HG02623 (cell line): ENCODE results near the gene HDAC9.

Experiments
- ATAC-seq: cut with Tn5 transposase; IDR thresholded peaks from one replicate; pipeline ENCODE4 v1.9.1; 2021; ENCODE audit warnings: moderate library complexity; ENCODE audit not compliant: unreplicated experiment

HDAC9 gene

GRCh38 chr7:18828260-18828993 lies 332.9 kb downstream of the HDAC9 start:
- no peak for ATAC-seq

- no peak for ATAC-seq
Measured at GRCh38 chr7:18828994-18829857, 333.7 kb downstream of the HDAC9 start.

DNA sequence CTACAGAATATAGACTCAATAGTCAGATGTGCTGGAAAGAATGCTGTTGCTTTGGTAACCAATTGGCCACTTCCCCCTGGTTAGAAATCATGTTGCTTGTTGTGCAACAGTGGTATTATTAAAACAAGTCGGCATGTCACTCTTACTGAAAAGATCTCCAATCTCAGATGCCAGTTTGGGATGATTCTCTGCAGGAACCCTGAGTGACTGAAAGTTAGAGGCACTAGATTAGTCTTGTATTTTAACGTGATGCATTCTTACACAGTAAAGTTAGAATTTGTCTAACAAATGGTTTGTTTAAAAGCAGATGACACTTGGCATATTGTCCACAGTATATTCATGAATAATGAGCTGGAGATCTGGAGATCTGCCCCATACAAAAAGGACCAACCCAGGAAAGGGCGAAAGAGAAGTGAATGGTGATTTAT lies 334.3 kb downstream of the HDAC9 start:
- no peak for ATAC-seq

- ATAC-seq, result no peak
Measured at GRCh38 chr7:18831419-18831818, 335.9 kb downstream of the HDAC9 start.

GRCh38 chr7:18831943-18832342 lies 336.4 kb downstream of the HDAC9 start:
- ATAC-seq, result no peak

DNA sequence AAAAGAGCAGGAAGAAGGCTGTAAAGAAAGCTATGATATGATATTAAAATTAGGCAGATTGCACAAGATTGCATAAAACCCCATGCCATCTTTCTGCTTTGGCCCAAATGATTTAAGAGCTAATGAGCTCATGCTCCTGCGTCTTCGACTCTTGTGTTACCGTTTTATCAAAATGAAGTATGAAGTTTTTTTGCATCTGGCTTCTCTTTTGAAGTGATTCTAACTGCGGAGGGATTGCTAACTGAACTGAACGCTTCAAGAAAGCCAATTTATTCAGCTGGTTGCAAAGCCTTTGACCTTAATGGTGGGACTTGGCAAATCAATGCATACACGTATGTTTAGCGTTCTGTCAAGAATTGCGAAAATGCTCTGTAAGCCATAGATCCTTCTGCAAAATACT lies 339.0 kb downstream of the HDAC9 start:
- ATAC-seq, result no peak

- ATAC-seq, result no peak
Measured at GRCh38 chr7:18835001-18835690, 339.6 kb downstream of the HDAC9 start.

GRCh38 chr7:18843979-18844378 lies 348.4 kb downstream of the HDAC9 start:
- ATAC-seq, result no peak

DNA sequence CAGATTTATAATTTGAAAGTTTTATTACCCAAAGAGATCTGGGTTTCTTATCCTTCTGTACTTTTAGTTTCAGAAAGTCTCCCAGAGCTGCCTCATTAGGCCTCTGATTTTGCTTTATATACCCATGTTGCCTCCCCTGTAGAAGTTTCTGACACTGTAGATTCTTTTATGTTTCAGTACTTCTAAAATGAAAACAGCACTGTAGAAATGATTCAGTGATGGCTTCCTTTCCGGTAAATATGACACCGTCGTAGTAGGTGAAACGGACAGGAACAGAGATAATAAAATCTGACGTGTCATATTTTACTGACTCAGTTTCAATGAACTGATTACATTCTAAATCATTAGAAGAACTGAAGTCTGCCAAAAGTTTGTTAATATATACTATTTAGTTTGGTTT lies 349.2 kb downstream of the HDAC9 start:
- ATAC-seq, result no peak

DNA sequence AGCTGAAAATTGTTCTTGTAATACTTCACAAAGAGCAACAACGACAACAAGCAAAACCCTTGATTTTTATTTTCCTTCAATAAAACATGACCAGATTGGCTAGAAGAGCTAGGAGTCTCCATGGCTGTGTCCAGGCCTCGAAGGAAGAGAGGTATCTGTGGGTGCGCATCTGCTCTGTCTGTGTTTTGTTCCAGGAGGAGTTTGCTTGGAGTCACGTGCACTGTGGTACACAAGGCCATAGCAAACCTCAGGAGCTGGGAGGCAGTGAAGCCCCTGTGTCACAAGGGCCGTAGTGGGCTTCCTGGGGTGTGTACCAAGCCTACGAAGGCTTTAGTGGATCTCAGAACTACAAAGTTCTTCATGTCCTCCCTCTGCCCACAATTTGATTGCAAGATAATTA lies 350.2 kb downstream of the HDAC9 start:
- no peak for ATAC-seq

DNA sequence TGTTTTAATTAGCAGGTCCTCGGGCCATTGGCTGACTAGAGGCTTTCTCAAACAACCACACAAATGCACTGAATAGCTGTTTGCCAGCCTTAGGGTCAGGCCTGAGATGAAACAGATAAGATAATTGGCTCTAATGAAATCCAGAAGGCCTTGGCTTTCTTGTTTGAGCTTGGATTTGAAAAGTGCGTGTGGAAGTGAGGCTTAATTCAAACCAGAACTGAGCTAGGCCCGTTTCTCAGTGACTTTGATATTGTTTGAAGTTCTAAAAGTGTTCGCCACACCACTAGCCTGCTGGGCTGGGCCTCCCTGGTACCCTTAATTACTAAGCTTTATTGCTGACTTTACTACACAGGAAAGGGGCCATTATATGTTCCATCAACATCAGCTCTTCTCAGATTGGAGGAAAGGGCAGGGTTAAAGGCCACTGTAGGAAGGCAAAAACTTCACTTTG lies 351.2 kb downstream of the HDAC9 start:
- ATAC-seq, result no peak

DNA sequence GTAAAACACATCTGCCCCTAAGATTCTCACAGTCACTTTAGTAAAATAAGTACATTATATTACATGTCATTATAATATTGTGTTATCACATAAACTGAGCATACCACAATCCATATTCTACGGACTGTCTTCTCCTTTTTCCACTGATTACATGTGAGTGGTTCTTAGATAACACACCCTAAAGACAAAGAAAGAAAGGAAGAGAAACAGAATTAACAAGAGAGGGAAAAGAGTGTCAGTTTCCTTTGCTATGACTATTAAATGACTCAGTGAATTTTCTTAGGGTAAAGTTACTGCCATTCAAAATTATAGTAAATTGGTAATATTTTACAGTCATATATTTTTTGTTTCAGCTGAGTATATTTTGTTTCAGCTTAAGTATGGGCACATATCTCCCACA lies 353.6 kb downstream of the HDAC9 start:
- ATAC-seq, result no peak

- ATAC-seq, result no peak
Measured at GRCh38 chr7:18855796-18856195, 360.2 kb downstream of the HDAC9 start.

DNA sequence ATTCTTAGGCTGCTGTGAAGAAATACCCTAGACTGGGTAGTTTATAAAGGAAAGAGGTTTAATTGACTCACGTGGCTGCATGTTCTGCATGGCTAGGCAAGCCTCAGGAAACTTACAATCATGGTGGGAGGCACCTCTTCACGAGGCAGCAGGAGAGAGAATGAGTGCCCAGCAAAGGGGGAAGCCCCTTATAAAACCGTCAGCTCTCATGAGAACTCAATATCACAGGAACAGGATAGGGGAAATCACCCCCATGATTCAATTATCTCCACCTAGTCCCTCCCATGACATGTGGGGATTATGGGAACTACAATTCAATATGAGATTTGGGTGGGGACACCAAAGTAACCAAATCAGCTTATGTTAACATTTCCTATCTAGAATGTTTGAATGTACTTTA lies 362.7 kb downstream of the HDAC9 start:
- no peak for ATAC-seq

DNA sequence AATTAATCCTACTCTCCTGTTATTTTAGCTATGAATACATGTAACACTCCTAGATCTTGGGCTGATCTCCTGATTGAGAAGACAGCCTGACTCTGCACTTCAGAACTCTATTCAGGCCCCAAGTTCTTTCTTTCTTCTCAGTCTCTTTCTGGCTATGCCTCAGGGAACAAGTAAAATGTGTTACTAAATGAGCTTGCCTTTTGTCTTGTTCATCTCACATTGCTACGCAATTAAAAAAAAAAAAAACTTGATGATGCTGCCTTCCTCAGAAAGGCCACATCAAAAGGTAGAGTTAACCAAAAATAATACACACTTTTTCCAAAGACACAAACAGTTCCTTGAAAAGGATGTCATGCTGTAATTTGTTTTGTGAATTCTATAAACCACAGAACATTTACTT lies 363.8 kb downstream of the HDAC9 start:
- no peak for ATAC-seq

- ATAC-seq, result no peak
Measured at GRCh38 chr7:18860221-18860620, 364.7 kb downstream of the HDAC9 start.

- ATAC-seq, result peak; percentile 72
Measured at GRCh38 chr7:18861514-18862118, 366.1 kb downstream of the HDAC9 start.

GRCh38 chr7:18864967-18865366 lies 369.4 kb downstream of the HDAC9 start:
- ATAC-seq, result no peak

GRCh38 chr7:18866359-18867036 lies 370.9 kb downstream of the HDAC9 start:
- ATAC-seq, result peak; percentile 84

GRCh38 chr7:18872344-18872743 lies 376.8 kb downstream of the HDAC9 start:
- no peak for ATAC-seq
